HEK293 (cell line): Measurements from ENCODE around the gene USP12.
A peak's percentile ranks its signal among the peaks of the same experiment; 100 is the strongest.
"Not testable (repeated sequence)": the region's sequence is repeated elsewhere in the genome, so short reads cannot be mapped to it uniquely, and the experiment has no call there.

Experiments
- CTCF ChIA-PET: fragments of 350-600 bp; formaldehyde crosslinking; extraction: SDS; loops from one replicate; lab custom pipeline; 2021; ENCODE audit warnings: antibody characterized with exemption; lab: Yijun Ruan, JAX
- POLR2A ChIA-PET: fragments of 300-600 bp; formaldehyde crosslinking; extraction: SDS; loops from one replicate; lab custom pipeline; 2020; ENCODE audit warnings: antibody characterized with exemption, inconsistent platforms; lab: Yijun Ruan, JAX
- H3K27ac ChIP-seq: fragments of 200-500 bp; sonication (Bioruptor generic); 2 replicates; pipeline ENCODE4 v1.5.1; 2014; ENCODE audit warnings: low read depth, low read length, control low read depth, inconsistent platforms; ENCODE audit errors: extremely low read depth
- H3K36me3 ChIP-seq, 2 experiments: fragments of 200-500 bp in 1 of 2; sonication (Bioruptor generic) in 1 of 2; 1 replicate in 1 of 2; 2 replicates in 1 of 2; pipeline ENCODE4 v1.5.1; 2014 to 2017; ENCODE audit warnings: inconsistent platforms in 2 of 2, low read length in 2 of 2; ENCODE audit not compliant: control insufficient read depth in 2 of 2, insufficient read depth in 1 of 2
- H3K4me1 ChIP-seq: fragments of 200-500 bp; sonication (Bioruptor generic); 2 replicates; pipeline ENCODE4 v1.5.1; 2014; ENCODE audit warnings: mild to moderate bottlenecking, low read length, inconsistent platforms; ENCODE audit not compliant: control insufficient read depth, insufficient read depth
- H3K4me3 ChIP-seq: 2 replicates; pipeline ENCODE4 v1.5.1; 2011; ENCODE audit warnings: low read depth, mild to moderate bottlenecking, control low read depth, low read length, moderate library complexity
- H3K9me3 ChIP-seq: fragments of 200-500 bp; sonication (Bioruptor generic); 2 replicates; pipeline ENCODE4 v1.5.1; 2014; ENCODE audit warnings: low read depth, low read length, inconsistent platforms; ENCODE audit not compliant: control insufficient read depth, insufficient read depth
- EGR2 ChIP-seq: fragments of 450-650 bp; formaldehyde crosslinking; IDR thresholded peaks from 2 replicates; pipeline ENCODE4 v1.5.1; 2016; ENCODE audit warnings: low read depth, missing biosample characterization, missing genetic modification characterization
- FEZF1 ChIP-seq: fragments of 450-650 bp; formaldehyde crosslinking; IDR thresholded peaks from 2 replicates; pipeline ENCODE4 v1.5.1; 2016; ENCODE audit warnings: missing biosample characterization, missing genetic modification characterization
- INSM2 ChIP-seq: fragments of 450-650 bp; formaldehyde crosslinking; IDR thresholded peaks from 2 replicates; pipeline ENCODE4 v1.5.1; 2016; ENCODE audit warnings: missing biosample characterization, missing genetic modification characterization
- KLF1 ChIP-seq: fragments of 450-650 bp; formaldehyde crosslinking; IDR thresholded peaks from 2 replicates; pipeline ENCODE4 v1.5.1; 2016; ENCODE audit warnings: missing biosample characterization, missing genetic modification characterization
- KLF9 ChIP-seq: fragments of 450-650 bp; formaldehyde crosslinking; IDR thresholded peaks from 2 replicates; pipeline ENCODE4 v1.5.1; 2016; ENCODE audit warnings: missing biosample characterization, missing genetic modification characterization, low read depth
- MYNN ChIP-seq: fragments of 450-650 bp; formaldehyde crosslinking; IDR thresholded peaks from 2 replicates; pipeline ENCODE4 v1.5.1; 2016; ENCODE audit warnings: missing biosample characterization, missing genetic modification characterization, borderline replicate concordance
- PRDM1 ChIP-seq: fragments of 450-650 bp; formaldehyde crosslinking; IDR thresholded peaks from 2 replicates; pipeline ENCODE4; 2016; ENCODE audit warnings: missing biosample characterization, missing genetic modification characterization
- RBAK ChIP-seq: fragments of 450-650 bp; formaldehyde crosslinking; IDR thresholded peaks from 2 replicates; pipeline ENCODE4 v1.5.1; 2016; ENCODE audit warnings: missing biosample characterization, missing genetic modification characterization
- SETDB1 ChIP-seq: IDR thresholded peaks from one replicate; pipeline ENCODE4 v1.6.1; 2017; ENCODE audit warnings: mild to moderate bottlenecking, low read length, moderate library complexity, mixed read lengths; ENCODE audit not compliant: insufficient read length
- SP7 ChIP-seq: fragments of 450-650 bp; formaldehyde crosslinking; IDR thresholded peaks from 2 replicates; pipeline ENCODE4 v1.5.1; 2016; ENCODE audit warnings: missing biosample characterization, missing genetic modification characterization
- WT1 ChIP-seq: fragments of 450-650 bp; formaldehyde crosslinking; IDR thresholded peaks from 2 replicates; pipeline ENCODE4 v1.5.1; 2016; ENCODE audit warnings: missing biosample characterization, missing genetic modification characterization
- ZBTB26 ChIP-seq: fragments of 450-650 bp; formaldehyde crosslinking; optimal IDR thresholded peaks from 2 replicates; pipeline ENCODE3; 2016; ENCODE audit warnings: missing biosample characterization, mild to moderate bottlenecking, missing genetic modification characterization
- ZFP41 ChIP-seq: fragments of 450-650 bp; formaldehyde crosslinking; IDR thresholded peaks from 2 replicates; pipeline ENCODE4 v1.5.1; 2016; ENCODE audit warnings: missing biosample characterization, missing genetic modification characterization, borderline replicate concordance
- ZIC2 ChIP-seq: fragments of 450-650 bp; formaldehyde crosslinking; IDR thresholded peaks from 2 replicates; pipeline ENCODE4 v1.5.1; 2016; ENCODE audit warnings: missing biosample characterization, missing genetic modification characterization
- ZNF335 ChIP-seq: fragments of 450-650 bp; formaldehyde crosslinking; conservative IDR thresholded peaks from 2 replicates; pipeline ENCODE4 v1.5.1; 2016; ENCODE audit warnings: missing biosample characterization, missing genetic modification characterization
- ZNF48 ChIP-seq: fragments of 450-650 bp; formaldehyde crosslinking; IDR thresholded peaks from 2 replicates; pipeline ENCODE4 v1.5.1; 2016; ENCODE audit warnings: missing biosample characterization, missing genetic modification characterization
- ZNF510 ChIP-seq: fragments of 450-650 bp; formaldehyde crosslinking; IDR thresholded peaks from 2 replicates; pipeline ENCODE4 v1.5.1; 2018; ENCODE audit warnings: mild to moderate bottlenecking, missing genetic modification characterization, missing biosample characterization; ENCODE audit not compliant: insufficient replicate concordance
- ZNF529 ChIP-seq: fragments of 450-650 bp; formaldehyde crosslinking; IDR thresholded peaks from 2 replicates; pipeline ENCODE4 v1.5.1; 2017; ENCODE audit warnings: missing genetic modification characterization, missing biosample characterization; ENCODE audit not compliant: insufficient replicate concordance
- ZNF610 ChIP-seq: fragments of 450-650 bp; formaldehyde crosslinking; IDR thresholded peaks from 2 replicates; pipeline ENCODE4 v1.5.1; 2016; ENCODE audit warnings: missing biosample characterization, missing genetic modification characterization, borderline replicate concordance
- ZNF621 ChIP-seq: fragments of 450-650 bp; formaldehyde crosslinking; IDR thresholded peaks from 2 replicates; pipeline ENCODE4 v1.5.1; 2017; ENCODE audit warnings: missing biosample characterization, missing genetic modification characterization
- ZNF624 ChIP-seq: fragments of 450-650 bp; formaldehyde crosslinking; IDR thresholded peaks from 2 replicates; pipeline ENCODE4 v1.5.1; 2017; ENCODE audit warnings: missing biosample characterization, missing genetic modification characterization
- ZNF629 ChIP-seq: fragments of 450-650 bp; formaldehyde crosslinking; IDR thresholded peaks from 2 replicates; pipeline ENCODE4 v1.5.1; 2017; ENCODE audit warnings: missing biosample characterization, missing genetic modification characterization
- ZNF664 ChIP-seq: fragments of 450-650 bp; formaldehyde crosslinking; IDR thresholded peaks from 2 replicates; pipeline ENCODE4 v1.5.1; 2016; ENCODE audit warnings: missing biosample characterization, missing genetic modification characterization
- ZNF677 ChIP-seq: fragments of 450-650 bp; IDR thresholded peaks from 2 replicates; pipeline ENCODE4 v1.5.0; 2018; ENCODE audit warnings: missing biosample characterization, mild to moderate bottlenecking, missing genetic modification characterization, moderate library complexity
- ZNF692 ChIP-seq: fragments of 450-650 bp; formaldehyde crosslinking; IDR thresholded peaks from 2 replicates; pipeline ENCODE4 v1.5.1; 2016; ENCODE audit warnings: missing biosample characterization, missing genetic modification characterization
- ZNF707 ChIP-seq: fragments of 450-650 bp; formaldehyde crosslinking; IDR thresholded peaks from 2 replicates; pipeline ENCODE4 v1.5.1; 2016; ENCODE audit warnings: missing biosample characterization, missing genetic modification characterization
- ZNF76 ChIP-seq: fragments of 450-650 bp; formaldehyde crosslinking; IDR thresholded peaks from 2 replicates; pipeline ENCODE4; 2016; ENCODE audit warnings: low read depth, missing biosample characterization, missing genetic modification characterization, borderline replicate concordance
- TF ChIP-seq, protein P1 (sequence below): fragments of 450-650 bp; formaldehyde crosslinking; IDR thresholded peaks from 2 replicates; pipeline ENCODE4 v1.5.1; 2016; ENCODE audit warnings: missing biosample characterization, missing genetic modification characterization

The USP12 gene

GRCh38 chr13:27193496-27193895 is 21.9 kb upstream of the USP12 start:
- H3K9me3 ChIP-seq, result no peaks in the 10 kb centered on the region
- H3K4me1 ChIP-seq, result no peaks in the 10 kb centered on the region
- no peak for TF ChIP-seq ZNF335 (tag by site-specific recombination)
- no peak for TF ChIP-seq PRDM1 (tag by site-specific recombination)
- TF ChIP-seq ZNF621 (tag by site-specific recombination), result no peak
- no peak for TF ChIP-seq ZNF677 (tag by site-specific recombination)
- no peak for TF ChIP-seq KLF9 (tag by site-specific recombination)
- TF ChIP-seq FEZF1 (tag by site-specific recombination), result no peak
- no peak for TF ChIP-seq ZBTB26 (tag by site-specific recombination)
- no peak for TF ChIP-seq SETDB1
- no peak for TF ChIP-seq ZNF529 (tag by site-specific recombination)
- no peak for TF ChIP-seq ZNF48 (tag by site-specific recombination)
- no peak for TF ChIP-seq ZNF664 (tag by site-specific recombination)
- no peak for TF ChIP-seq INSM2 (tag by site-specific recombination)
- TF ChIP-seq RBAK (tag by site-specific recombination), result no peak
- no peak for TF ChIP-seq ZFP41 (tag by site-specific recombination)
- TF ChIP-seq ZNF76 (tag by site-specific recombination), result no peak
- TF ChIP-seq, all 188 proteins: peak for 0
- no peak overlapping the region for H3K27ac ChIP-seq
- ChIA-PET POLR2A (no interaction called here), CTCF (interaction anchor here (0.6 kb wide), 1 partner anchor 28 kb away, joined by 3 read pairs; no protein-coding TSS in a partner anchor)
- no peaks in the 10 kb centered on the region for H3K36me3 ChIP-seq
- no peak overlapping the region for H3K4me3 ChIP-seq

DNA sequence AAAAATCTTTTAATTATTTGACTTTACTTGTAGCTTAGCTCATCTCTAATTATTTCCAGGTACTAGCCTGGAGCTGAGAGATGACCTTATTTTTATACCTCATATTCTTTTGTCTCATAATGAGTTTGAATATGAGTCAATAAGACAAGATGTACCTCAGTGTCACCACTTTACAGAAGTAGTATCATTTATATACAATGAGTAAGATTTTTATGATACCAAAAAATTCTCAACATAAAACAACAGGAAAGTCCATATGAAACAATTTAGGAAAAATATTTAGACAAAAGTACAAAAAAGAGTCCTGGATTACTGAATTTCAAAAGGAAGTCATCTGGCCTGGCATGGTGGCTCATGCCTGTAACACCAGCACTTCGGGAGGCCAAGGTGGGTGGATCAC is 21.4 kb upstream of the USP12 start:
- Histone ChIP-seq H3K27ac (no peak overlapping the region), H3K36me3 (no peaks in the 10 kb centered on the region), H3K4me1 (no peaks in the 10 kb centered on the region), H3K4me3 (no peak overlapping the region), H3K9me3 (no peaks in the 10 kb centered on the region)
- no peak for TF ChIP-seq ZNF707 (tag by site-specific recombination)
- no peak for TF ChIP-seq MYNN (tag by site-specific recombination)
- no peak for TF ChIP-seq ZNF610 (tag by site-specific recombination)
- TF ChIP-seq ZNF624 (tag by site-specific recombination), result no peak
- POLR2A ChIA-PET, result no interaction called here
- CTCF ChIA-PET, result no interaction called here

- H3K4me1 ChIP-seq, POLR2A ChIA-PET, H3K4me3 ChIP-seq, H3K27ac ChIP-seq, H3K9me3 ChIP-seq, CTCF ChIA-PET, H3K36me3 ChIP-seq: not testable (repeated sequence)
- TF ChIP-seq ZNF692 (tag by site-specific recombination) (peak; percentile 76), WT1 (peak; percentile 97), EGR2 (tag by site-specific recombination) (peak; percentile 85), ZIC2 (tag by site-specific recombination) (peak; percentile 65), SP7 (tag by site-specific recombination) (peak; percentile 38; the same call in 1 of the 2 replicates), ZNF510 (tag by site-specific recombination) (peak; percentile 60), KLF1 (tag by site-specific recombination) (peak; percentile 91), ZNF629 (peak; percentile 48; the same call in 1 of the 2 replicates)
- TF ChIP-seq, protein P1, sequence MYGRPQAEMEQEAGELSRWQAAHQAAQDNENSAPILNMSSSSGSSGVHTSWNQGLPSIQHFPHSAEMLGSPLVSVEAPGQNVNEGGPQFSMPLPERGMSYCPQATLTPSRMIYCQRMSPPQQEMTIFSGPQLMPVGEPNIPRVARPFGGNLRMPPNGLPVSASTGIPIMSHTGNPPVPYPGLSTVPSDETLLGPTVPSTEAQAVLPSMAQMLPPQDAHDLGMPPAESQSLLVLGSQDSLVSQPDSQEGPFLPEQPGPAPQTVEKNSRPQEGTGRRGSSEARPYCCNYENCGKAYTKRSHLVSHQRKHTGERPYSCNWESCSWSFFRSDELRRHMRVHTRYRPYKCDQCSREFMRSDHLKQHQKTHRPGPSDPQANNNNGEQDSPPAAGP (tag by site-specific recombination), result peak; percentile 47
Measured at GRCh38 chr13:27192367-27192766, 20.8 kb upstream of the USP12 start.
